Upper lobe of left lung (tissue), 4 donors: ENCODE results near the gene DPY19L1.

Experiments used
- EP300 ChIP-seq, 4 donors: sonication (generic); formaldehyde crosslinking; IDR thresholded peaks; one replicate each; pipeline ENCODE4 v1.5.1; 2017; ENCODE audit warnings: antibody characterized with exemption in 4 of 4, control low read depth in 2 of 4
- TF ChIP-seq, protein P1 (sequence below), 6 experiments: fragments of 450-650 bp in 4 of 6; fragments of 200-600 bp in 2 of 6; sonication (generic) in 2 of 6; IDR thresholded peaks; one replicate each; pipeline ENCODE4 v1.5.1; 2016 to 2019; ENCODE audit warnings: antibody characterized with exemption in 6 of 6

DNA sequence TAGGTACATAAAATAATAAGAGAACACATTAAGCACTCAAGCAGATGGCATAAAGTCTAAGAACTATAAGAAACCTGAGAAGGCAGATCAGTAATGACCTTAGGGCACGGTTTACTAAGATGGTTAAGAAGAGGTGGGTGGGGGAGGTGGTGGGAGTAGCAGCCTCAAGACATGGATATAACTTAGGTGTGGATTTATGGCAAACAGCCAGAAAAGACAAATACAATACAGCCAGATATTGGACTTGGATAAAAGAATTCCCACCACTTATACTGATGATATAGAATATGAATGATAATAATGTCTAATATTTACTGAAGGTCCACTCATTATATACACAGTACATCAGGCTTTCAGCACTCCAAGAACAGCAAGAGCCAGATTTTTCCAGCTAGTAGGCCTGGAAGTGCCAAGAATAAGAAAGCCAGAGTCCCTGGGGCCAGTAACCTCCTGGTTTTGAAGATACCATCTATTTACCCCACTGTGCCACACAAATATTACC lies 11.9 kb downstream of the DPY19L1 start:
- TF ChIP-seq EP300 (IDR thresholded peaks at IDR 0.05) = no peak
- TF ChIP-seq, protein P1, sequence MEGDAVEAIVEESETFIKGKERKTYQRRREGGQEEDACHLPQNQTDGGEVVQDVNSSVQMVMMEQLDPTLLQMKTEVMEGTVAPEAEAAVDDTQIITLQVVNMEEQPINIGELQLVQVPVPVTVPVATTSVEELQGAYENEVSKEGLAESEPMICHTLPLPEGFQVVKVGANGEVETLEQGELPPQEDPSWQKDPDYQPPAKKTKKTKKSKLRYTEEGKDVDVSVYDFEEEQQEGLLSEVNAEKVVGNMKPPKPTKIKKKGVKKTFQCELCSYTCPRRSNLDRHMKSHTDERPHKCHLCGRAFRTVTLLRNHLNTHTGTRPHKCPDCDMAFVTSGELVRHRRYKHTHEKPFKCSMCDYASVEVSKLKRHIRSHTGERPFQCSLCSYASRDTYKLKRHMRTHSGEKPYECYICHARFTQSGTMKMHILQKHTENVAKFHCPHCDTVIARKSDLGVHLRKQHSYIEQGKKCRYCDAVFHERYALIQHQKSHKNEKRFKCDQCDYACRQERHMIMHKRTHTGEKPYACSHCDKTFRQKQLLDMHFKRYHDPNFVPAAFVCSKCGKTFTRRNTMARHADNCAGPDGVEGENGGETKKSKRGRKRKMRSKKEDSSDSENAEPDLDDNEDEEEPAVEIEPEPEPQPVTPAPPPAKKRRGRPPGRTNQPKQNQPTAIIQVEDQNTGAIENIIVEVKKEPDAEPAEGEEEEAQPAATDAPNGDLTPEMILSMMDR (IDR thresholded peaks at IDR 0.05) = no peak
